Measurements from ENCODE around the gene RERE.

DNA sequence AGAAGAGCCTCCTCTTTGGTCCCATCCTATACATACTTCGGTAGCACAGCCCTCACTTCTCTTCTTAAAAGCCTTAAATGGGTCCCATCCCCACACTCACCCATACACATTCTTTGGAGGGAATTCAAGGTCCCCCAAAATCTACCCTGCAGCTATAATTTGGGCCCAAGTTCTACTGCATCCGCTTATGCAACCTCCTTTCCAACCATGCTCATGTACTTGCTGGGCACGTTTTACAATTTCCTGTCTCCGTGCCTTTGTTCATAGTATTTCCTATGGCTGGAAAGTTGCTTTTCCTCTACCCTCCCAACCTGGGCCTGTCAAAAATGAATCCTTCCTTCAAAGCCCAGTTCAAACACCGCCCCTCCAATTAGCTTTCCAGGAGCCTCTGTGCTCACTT, 399.8 kb downstream of the RERE start:
- no peak for TF ChIP-seq CTCF (IDR thresholded peaks at IDR 0.05)
- TF ChIP-seq POLR2A (IDR thresholded peaks at IDR 0.05), result no peak

Data from heart left ventricle (tissue), 13 donors.